Cortex of kidney (tissue), 1 donor: ENCODE results near the gene ICOS.
"Not testable (repeated sequence)": the region's sequence is repeated elsewhere in the genome, so short reads cannot be mapped to it uniquely, and the experiment has no call there.

Experiments
- DNase-seq: peaks from one replicate; lab custom pipeline; 2025; lab: John Stamatoyannopoulos, UW

Gene ICOS

DNA sequence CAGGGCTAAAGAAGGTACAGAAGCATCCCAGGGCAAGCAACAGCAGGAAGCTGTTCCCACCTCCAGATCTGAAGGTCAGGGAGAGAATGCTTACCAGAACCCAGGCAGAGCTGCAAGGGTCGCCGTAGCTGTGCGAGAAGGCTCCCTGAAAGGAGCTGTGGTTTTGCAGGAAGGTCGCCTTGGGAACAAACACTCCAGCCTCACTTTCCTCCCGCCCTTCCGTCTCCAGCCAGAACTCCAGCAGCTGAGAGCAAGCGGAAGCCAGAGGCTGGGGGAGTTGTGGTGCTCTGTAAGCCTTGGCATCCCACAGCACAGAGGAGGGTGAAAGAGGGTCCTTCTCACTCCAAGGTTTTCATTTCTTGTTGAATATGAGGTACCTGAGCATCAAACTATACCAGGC, 18.3 kb upstream of the ICOS start:
- DNase-seq, result no peak

DNA sequence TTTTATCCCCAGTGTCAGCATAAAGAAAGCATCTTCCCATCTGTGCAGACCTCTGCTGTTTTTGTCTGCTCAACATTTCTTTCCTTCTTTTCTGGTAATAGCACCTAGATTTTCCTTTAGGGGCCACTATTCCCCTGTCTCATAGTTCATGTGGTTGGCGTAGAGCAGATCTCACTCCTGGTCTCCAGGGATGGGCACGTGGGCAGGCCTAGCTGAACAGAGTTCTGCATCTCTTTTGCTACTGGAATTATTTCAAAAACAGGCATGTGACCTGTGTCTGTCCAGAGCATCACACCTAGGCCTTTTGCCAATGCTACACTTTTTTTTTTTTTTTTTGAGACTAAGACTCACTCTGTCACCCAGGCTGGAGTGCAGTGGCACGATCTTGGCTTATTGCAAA, 17.7 kb upstream of the ICOS start:
- DNase-seq, result no peak

DNA sequence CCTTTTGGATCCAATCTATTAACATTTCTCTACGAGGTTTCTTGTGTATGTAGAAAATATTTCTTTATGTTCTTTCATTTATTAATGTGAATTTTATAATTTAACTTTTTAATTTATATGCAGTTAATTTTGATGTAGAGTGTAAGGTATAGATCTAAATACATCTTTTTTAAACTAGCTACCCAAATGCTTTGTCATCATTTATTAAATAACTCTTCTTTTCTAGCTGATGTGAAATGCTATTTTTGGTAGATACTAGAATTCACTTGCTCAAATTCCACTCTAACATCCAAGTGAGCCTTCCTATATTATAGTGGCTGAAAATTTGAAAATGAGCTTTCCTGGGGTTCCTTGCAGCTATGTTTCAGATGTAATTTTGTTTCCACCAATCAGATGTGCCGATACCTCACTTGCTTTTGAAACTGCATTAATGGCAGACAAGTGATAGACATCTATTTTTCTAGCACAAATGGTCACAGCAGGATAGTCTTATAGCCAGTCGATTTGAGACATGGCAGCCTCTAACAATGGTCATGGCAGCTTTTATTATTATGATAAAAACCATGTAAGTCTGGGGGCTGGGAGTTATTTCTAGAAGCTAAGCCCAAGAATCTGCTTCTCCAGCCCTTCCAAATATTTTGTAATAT, 10.9 kb upstream of the ICOS start:
- no peak for DNase-seq

- no peak for DNase-seq
Observed at GRCh38 chr2:203928849-203929248, 7.7 kb upstream of the ICOS start.

GRCh38 chr2:203931262-203931661, 5.3 kb upstream of the ICOS start:
- not testable (repeated sequence) for DNase-seq

DNA sequence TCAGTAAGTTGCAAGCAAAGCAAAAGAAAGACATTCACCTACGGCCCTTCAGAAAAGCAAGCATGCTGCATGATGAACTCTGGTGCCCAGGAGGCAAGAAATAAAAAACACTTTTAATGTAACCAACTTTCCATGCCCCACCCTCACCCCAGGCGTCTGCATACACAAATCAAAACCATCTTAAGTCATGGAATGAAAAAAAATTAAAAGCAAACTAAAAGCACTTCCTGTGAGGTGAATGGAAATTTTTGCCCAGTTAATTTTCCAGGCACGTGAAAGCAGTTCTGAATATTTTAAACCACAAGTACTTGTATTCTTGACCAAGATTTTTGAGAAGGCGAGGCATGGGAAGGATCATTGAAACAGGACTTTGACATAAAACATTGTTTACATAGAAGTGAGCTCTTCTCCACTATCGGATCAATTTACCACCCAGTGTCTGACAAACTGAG, 2.5 kb upstream of the ICOS start:
- no peak for DNase-seq

GRCh38 chr2:203934711-203935438, 1.7 kb upstream of the ICOS start:
- DNase-seq, result no peak

DNA sequence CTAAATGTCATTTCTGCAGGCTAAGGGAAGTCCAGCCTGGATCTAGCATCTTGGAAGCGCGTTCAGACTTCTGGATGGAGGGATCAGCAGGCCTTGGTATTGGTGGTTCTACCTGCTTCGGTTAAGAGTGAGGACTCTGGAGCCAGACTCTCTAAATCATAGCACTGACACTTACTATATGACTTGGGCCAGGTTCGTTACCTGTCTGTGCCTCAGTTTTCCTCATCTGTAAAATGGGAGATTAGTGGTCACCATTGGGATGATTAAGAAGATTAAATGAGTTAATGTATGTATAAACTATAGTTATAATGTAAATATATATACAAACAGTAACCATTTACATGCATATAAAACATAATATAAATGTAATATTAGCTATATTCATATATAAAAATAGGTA, 995 bp upstream of the ICOS start:
- no peak for DNase-seq

- no peak for DNase-seq
Observed at GRCh38 chr2:203936949-203937348, 386 bp downstream of the ICOS start.

- DNase-seq, result no peak
Observed at GRCh38 chr2:203937788-203938187, 1.2 kb downstream of the ICOS start.

DNA sequence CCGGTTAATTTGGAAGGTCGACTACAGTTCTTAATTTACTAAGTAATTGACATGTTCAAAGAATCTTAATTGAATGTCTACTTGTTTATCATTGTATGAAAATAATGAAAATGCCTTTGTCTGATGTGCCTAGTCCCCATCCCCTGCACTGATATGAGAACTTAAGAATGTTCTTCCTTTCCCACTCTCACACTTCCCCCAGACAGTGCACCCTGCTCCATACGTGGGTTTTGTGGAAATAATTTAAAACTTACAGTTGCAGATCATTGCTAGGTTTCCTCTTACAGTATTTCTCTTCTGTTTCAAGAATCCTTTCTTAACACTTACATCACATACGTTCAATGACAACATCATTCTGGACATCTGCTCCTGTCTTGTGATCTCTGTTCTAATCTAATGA, 3.5 kb downstream of the ICOS start:
- no peak for DNase-seq

GRCh38 chr2:203943493-203944382, 7.2 kb downstream of the ICOS start:
- DNase-seq, result not testable (repeated sequence)

GRCh38 chr2:203948733-203949132, 12.2 kb downstream of the ICOS start:
- DNase-seq, result no peak

GRCh38 chr2:203949228-203949627, 12.7 kb downstream of the ICOS start:
- DNase-seq, result no peak

DNA sequence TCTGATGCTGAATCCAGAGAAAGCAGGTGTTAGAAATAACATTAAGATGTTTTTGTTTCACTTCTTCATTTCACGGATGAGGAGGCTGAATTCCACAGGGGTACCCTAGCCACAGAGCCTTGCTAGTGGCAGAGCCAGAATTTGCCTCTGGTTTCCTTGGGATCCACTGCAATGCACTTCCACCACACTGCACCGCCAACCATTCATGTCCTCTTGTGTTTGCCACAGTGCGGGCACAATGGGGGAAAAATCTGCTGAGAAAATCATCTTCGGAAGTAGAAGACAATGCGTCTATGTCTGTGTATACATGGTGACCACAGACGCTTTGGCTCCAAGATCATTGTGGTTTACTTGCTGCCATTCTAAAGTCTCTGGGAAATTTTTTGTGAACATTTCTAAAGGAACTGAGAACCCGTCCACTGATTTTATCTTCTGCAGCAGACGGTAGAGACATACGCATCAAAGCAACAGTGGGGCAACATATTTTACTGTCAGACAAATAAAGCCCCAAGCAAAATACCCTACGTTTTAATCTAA, 14.9 kb downstream of the ICOS start:
- no peak for DNase-seq

GRCh38 chr2:203959265-203959664, 22.7 kb downstream of the ICOS start:
- DNase-seq, result no peak

DNA sequence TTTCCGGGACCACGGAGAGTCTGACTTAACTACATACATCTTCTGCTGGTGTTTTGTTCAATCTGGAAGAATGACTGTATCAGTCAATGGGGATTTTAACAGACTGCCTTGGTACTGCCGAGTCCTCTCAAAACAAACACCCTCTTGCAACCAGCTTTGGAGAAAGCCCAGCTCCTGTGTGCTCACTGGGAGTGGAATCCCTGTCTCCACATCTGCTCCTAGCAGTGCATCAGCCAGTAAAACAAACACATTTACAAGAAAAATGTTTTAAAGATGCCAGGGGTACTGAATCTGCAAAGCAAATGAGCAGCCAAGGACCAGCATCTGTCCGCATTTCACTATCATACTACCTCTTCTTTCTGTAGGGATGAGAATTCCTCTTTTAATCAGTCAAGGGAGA, 23.1 kb downstream of the ICOS start:
- DNase-seq, result no peak

DNA sequence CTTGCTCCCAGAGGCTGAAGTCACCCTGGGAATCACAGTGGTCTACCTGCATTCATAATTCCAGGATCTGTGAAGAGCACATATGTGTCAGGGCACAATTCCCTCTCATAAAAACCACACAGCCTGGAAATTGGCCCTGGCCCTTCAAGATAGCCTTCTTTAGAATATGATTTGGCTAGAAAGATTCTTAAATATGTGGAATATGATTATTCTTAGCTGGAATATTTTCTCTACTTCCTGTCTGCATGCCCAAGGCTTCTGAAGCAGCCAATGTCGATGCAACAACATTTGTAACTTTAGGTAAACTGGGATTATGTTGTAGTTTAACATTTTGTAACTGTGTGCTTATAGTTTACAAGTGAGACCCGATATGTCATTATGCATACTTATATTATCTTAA, 24.2 kb downstream of the ICOS start:
- no peak for DNase-seq

DNA sequence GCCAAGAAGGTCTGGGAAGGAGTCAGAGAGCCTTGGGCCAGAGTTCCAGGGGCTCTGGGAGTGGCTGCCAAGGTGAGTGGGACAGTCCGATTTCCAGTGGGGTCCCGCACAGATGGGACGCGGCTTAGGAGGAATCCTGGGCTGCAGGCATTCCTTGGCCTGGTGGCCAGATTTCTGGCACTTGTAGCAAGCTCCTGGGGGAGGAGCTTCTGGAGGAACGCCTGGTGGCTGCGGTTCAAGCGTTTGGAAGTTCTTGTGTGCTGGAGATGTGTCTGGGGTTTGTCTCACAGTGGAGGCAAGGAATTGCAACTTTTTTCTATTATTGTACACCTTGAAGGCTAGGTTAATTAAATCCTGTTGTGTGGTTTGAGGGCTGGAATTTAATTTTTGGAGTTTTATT, 28.6 kb downstream of the ICOS start:
- not testable (repeated sequence) for DNase-seq

GRCh38 chr2:203971251-203971650, 34.7 kb downstream of the ICOS start:
- DNase-seq, result no peak

- no peak for DNase-seq
Observed at GRCh38 chr2:203972066-203972465, 35.5 kb downstream of the ICOS start.

DNA sequence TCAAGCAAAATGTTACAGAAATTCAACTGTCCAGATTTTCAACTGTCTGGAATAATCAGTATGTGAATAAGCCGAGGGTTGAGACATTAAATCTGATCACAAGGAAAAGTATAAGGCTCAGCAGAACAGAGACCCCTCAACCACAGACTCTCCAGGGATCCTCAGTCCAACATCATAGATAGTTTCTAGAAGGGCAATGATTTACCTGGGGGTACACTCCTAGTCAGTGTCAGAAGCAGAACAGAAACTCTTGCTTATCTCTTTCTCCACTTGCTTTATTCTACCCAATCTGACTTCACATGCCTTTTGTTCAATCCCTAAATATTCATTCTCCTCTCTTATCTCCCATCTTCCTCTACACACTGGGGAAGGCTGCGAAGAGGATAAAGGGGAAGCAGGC, 36.4 kb downstream of the ICOS start:
- DNase-seq, result no peak

DNA sequence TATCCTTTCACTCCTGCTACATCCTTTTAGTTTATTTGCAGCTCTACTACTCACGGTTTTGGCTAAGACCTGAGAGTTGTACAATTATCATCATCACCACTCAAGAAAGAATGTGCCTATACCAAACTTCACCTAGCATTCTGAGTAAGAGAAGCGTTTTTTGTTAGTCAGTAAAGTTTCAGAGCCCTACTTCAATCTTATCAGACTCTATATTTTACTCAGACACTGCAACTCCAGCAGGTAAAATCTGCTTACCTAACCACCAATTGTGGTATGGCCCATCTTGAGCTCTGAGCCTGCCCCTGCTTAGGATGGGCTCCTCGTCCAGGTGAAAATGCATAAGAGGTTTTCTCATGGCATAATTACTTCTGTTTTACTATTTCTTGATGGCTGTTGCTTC, 37.1 kb downstream of the ICOS start:
- DNase-seq, result no peak
